IPS-18c (cell line): ENCODE measurements around the gene RTKN.
A peak's percentile ranks its signal among the peaks of the same experiment; 100 is the strongest.
"Not testable (repeated sequence)": the region's sequence is repeated elsewhere in the genome, so short reads cannot be mapped to it uniquely, and the experiment has no call there.

Experiments
- H3K4me3 ChIP-seq: 2 replicates; pipeline ENCODE4 v1.7.0; 2013; ENCODE audit warnings: low read depth, mild to moderate bottlenecking, low read length, moderate library complexity; ENCODE audit not compliant: insufficient read depth
- H3K9me3 ChIP-seq: one replicate; pipeline ENCODE4 v1.6.1; 2013; ENCODE audit warnings: mild to moderate bottlenecking, low read length, moderate library complexity; ENCODE audit not compliant: control insufficient read depth, insufficient read depth

The RTKN gene

GRCh38 chr2:74464406-74464805 is 22.7 kb upstream of the RTKN start:
- Histone ChIP-seq H3K9me3 (no peaks in the 10 kb centered on the region), H3K4me3 (peak overlapping the region; percentile 89)

GRCh38 chr2:74462786-74463105 is 21.0 kb upstream of the RTKN start:
- no peaks in the 10 kb centered on the region for H3K9me3 ChIP-seq
- no peak overlapping the region for H3K4me3 ChIP-seq

- no peak overlapping the region for H3K4me3 ChIP-seq
- no peaks in the 10 kb centered on the region for H3K9me3 ChIP-seq
Measured at GRCh38 chr2:74462054-74462785, 20.5 kb upstream of the RTKN start.

- Histone ChIP-seq H3K9me3 (no peaks in the 10 kb centered on the region), H3K4me3 (no peak overlapping the region)
Measured at GRCh38 chr2:74461187-74462053, 19.7 kb upstream of the RTKN start.

- not testable (repeated sequence) for H3K4me3 ChIP-seq, H3K9me3 ChIP-seq
Measured at GRCh38 chr2:74460187-74460586, 18.4 kb upstream of the RTKN start.

- not testable (repeated sequence) for H3K9me3 ChIP-seq
- peak overlapping the region; percentile 9; the same call in 1 of the 2 replicates for H3K4me3 ChIP-seq
Measured at GRCh38 chr2:74459503-74460118, 17.9 kb upstream of the RTKN start.

GRCh38 chr2:74458938-74459363 is 17.2 kb upstream of the RTKN start:
- H3K4me3 ChIP-seq, result peak overlapping the region; percentile 78
- no peaks in the 10 kb centered on the region for H3K9me3 ChIP-seq

- Histone ChIP-seq H3K4me3 (peak within 1 kb of the TSS; percentile 96), H3K9me3 (no peaks in the 10 kb centered on the region)
Measured at GRCh38 chr2:74458132-74458937, 16.6 kb upstream of the RTKN start, which contains the start of gene WBP1. WBP1 (plus strand) TSS chr2:74458438; CDS start chr2:74458603, 165 bp downstream.

GRCh38 chr2:74457549-74458131 is 15.9 kb upstream of the RTKN start:
- H3K9me3 ChIP-seq, result no peaks in the 10 kb centered on the region
- H3K4me3 ChIP-seq, result peak overlapping the region; percentile 96

GRCh38 chr2:74457129-74457548 is 15.4 kb upstream of the RTKN start:
- no peaks in the 10 kb centered on the region for H3K9me3 ChIP-seq
- peak overlapping the region; percentile 96; the same call in 1 of the 2 replicates for H3K4me3 ChIP-seq

GRCh38 chr2:74454654-74455511 is 13.1 kb upstream of the RTKN start, which contains the start of gene INO80B:
INO80B (plus strand) TSS chr2:74455087; CDS start chr2:74455117, 30 bp downstream.
- peak within 1 kb of the TSS; percentile 89 for H3K4me3 ChIP-seq
- no peaks in the 10 kb centered on the region for H3K9me3 ChIP-seq

GRCh38 chr2:74450570-74451190 is 8.9 kb upstream of the RTKN start:
- Histone ChIP-seq H3K9me3 (no peaks in the 10 kb centered on the region), H3K4me3 (no peak overlapping the region)

GRCh38 chr2:74448771-74449170 is 7.0 kb upstream of the RTKN start:
- no peak overlapping the region for H3K4me3 ChIP-seq
- H3K9me3 ChIP-seq, result no peaks in the 10 kb centered on the region

GRCh38 chr2:74447230-74447999 is 5.7 kb upstream of the RTKN start:
- no peaks in the 10 kb centered on the region for H3K9me3 ChIP-seq

More at GRCh38 chr2:74447230-74447999, 5.7 kb upstream of the RTKN start:
- no peak overlapping the region for H3K4me3 ChIP-seq
